Right hindlimb (tissue), 1 donor: ENCODE results near the gene SASH1.

ENCODE experiments used
- DNase-seq: peaks from one replicate; pipeline ENCODE4 v3.0.0-alpha.2; 2018

SASH1 gene

DNA sequence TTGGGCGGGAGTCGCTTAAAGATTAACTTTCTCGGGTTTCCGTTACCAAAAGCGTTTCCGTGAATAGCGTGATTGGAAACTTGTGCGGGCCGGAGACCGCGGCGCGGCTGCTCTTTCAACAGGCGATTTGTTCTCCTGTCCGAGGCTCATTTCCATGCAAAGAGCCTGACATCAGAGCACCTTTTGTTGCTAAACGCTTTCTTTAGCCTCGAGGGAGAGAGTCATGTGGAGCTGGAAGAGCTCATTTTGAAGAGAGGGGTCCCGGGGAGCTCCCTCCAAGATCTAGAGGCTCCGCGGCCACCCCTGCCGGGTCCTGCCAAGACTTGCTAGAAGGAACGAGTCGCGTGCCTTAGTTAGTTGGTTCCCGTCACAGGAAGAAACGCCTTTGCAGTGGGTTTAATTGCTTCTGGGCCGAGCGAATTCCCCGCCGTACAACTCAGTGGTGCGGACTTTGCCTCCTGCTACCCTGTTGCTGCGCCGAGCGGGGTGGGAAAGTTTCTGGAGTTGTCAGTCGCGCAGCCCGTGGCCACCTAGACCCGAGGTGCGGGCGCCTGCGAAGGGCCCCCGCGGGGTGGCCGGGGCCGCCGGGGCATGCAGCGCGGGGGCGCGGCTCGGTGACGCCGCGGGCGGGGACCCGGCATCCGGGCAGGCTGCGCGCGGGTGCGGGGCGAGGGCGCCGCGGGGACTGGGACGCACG, at the start of gene SASH1:
Gene SASH1 (plus strand): TSS at position 489 of the 697 bp plus-strand sequence. CDS start 230 bp downstream, outside the sequence.
- peak; percentile 73 for DNase-seq

DNA sequence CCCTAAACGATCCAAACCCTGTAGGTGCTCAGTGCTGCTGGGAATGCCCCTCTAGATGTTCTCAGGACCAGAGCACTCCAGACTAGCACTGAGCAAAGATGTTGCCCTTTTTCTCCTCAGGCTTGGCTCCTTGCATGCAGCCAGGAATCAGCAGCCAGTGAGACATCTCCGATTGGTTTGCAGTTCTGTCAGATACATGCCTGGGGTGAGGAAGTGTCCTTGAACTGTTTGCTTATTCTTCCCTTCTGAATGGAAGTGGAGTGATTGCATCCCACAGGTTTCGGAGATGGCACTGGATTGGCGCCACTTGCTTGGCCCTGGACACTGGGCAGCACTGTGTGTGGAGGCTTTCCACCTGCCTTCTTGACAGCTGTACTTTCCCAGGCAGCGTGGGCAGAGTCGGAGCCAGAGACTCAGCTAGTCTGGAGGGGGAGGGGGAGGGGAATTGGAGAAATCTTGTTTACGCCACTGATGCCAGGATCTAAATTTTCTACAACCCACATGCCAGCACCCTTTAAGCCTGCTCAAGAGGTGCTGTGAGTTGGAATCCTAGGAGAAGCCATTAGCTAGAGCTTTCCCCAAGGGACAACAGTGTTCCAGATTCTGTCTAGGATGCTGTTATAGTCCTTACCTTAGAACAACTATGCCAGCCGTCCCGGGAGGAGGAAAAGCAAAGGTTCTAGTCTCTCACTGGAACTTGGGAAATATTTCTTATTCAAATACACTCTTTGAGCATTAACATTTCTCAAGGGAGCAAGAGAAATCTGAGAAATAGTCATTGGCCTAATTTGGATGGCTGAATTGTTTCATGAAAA, 49.2 kb upstream of the SASH1 start:
- DNase-seq, result peak; percentile 38

DNA sequence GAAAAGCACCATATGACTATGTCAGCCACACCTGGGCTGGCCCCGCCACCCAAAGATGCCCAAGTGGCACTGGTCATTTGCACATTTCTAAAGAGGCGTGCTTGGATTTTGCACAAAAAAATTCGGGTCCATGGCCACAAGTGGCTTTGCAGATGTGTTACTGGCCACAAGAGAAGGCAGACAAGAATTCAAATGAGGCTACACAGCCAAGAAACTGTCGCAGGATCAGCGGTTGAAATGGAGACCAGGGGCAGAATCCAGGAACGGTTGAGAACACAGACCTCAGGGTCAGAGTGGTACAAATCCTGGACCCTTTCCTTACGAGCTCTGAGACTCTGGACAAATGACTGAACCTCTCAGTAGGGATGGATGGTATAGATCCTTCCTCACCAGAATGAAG, 48.6 kb upstream of the SASH1 start:
- no peak for DNase-seq

DNA sequence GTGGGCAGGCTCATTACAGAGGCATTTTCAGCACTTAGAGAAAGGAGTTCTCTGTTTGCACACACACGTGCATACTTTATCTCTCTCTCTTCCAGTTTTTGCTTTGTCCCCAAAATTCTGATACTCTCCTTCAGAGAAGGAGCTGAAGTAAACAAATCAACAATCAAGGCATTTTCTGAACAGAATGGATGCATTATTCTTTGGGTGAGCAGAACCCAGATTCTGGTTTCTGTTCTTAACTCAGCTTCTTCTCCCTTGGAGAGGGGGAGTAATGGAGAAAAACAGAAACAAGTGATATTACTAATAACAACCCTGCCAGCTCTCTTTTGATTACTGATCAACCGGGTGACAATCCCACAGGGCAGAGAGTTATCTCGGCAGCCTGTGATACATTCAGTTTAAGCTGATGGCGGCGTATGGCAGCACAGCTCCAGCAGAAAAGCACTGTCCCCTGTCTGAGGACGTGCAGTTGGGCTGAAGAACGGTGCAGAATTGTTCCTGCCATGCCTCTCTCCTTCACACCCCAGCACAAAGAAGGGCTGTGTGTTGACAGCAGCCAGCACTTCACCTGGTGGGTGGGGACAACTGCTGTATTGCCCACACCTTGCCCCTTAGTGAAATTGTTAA, 47.3 kb upstream of the SASH1 start:
- no peak for DNase-seq

DNA sequence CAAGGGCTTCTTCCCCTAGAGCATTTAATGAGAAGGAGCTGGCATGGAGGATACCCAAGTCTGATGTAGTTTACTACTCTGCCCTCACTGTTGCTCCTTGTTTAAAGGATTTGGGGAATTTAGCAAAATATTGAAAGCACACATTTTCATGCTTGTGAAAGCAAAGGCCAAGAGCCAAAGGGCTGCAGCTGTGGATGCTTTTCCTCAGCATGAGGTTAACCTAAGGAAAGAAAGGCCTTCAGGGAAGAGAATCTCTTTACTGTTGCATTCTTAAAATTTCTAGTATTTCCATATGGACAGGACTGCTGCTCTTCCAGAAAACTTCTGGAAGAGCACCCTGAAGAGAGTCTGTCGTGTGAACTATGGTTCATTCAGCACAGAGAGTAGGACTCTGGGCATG, 45.9 kb upstream of the SASH1 start:
- peak; percentile 67 for DNase-seq

DNA sequence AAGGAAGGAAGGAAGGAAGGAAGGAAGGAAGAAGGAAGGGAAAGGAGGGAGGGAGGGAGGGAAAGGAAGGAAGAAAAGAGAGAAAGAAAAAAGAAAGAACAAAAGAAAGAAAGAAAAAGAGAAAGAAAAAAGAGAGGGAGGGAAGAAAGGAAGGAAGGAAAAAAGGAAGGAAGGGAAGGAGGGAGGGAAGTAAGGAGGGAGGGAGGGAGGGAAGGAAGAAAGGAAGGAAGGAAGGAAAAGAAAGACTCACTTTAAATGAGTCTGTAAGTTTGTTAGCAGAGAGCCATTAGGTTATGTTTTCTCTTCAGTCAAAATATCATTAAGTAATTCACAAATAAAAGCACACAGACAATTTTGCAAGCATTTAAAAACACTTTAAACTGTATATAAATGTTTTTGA, 44.0 kb upstream of the SASH1 start:
- no peak for DNase-seq

DNA sequence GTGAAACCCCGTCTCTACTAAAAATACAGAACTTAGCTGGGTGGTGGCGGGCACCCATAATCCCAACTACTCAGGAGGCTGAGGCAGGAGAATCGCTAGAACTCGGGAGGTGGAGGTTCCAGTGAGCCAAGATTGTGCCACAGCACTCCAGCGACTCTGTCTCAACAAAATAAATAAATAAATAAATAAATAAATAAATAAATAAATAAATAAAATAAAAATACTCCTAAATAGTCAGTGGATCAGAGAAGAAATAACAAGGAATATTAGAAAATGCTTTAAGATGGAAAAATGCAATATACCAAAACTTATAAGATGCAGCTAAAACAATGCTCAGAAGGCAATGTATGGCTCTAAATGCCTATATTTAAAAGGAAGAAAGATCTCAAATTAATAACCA, 39.0 kb upstream of the SASH1 start:
- DNase-seq, result no peak

DNA sequence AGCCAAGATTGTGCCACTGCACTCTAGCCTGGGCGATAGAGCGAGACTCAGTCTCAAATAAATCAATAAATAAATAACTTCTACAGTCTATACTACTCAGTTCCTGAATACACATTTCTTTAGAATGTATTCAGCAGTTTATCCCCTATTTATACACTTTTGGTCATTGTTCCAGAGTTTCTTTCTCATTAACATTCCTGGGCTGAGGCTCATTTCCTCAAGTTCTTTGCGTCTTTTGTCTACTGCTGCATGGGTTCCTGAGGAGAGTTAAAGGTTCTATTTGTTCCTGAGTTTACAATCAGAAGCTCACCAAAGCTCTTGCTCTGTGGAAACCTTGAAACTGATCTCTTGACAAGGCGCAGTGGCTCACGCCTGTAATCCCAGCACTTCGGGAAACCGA, 37.7 kb upstream of the SASH1 start:
- DNase-seq, result no peak

DNA sequence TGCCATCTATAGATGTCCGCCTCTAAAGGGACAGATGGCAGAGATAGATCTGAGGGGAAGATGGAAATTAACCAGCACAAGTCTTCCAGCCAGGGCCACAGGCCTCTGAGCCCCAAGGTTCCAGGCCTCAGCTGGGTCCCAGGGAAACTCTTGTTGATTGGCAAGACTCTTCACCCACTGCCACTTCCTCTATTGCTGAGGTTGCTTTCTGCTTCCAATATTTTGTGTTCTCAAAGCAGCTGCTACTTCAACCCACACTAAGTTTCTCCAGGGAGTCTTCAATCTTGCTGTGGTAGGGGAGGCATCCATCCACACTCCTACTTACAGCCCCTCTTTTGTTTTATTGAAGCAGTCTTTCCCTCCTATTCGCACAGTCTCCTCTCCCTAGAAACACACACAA, 36.4 kb upstream of the SASH1 start:
- DNase-seq, result no peak

DNA sequence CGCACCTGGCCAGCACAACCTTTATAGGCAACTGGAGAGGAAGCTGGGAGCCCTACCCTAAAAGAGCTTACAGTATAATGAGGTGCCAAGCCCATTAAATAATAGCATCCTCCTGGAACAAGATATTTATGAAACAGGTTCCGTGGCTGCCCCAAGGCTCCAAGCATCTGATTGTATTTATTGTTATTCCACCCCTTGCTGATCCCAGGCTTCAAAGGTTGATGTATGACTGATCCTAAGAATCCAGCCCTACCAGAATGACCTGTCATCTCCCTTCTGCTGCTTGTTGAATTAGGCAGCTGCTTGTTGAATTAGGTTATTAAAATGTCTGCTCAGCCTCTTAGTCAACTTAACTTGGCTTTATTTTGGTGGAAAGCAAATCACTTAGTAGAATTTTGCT, 35.2 kb upstream of the SASH1 start:
- no peak for DNase-seq

DNA sequence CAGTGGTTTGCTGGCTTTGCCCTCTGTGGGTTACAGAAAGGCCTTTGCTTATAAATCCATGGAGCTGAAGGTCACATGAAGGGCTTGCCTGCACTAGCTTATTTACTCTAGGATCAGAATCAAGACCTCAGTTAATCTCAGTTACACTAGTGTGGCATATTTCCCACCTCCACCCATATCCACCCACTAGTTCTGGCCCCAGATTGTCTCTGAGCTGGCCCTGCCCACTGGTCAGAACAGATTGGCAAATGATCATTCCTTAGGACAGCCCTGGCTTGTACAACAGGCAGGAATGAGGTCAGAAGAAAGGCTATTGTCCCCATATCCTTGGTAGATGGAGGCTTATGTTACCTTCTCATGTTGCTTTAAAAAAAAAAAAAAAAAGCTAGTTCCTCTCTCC, 33.3 kb upstream of the SASH1 start:
- DNase-seq, result no peak

DNA sequence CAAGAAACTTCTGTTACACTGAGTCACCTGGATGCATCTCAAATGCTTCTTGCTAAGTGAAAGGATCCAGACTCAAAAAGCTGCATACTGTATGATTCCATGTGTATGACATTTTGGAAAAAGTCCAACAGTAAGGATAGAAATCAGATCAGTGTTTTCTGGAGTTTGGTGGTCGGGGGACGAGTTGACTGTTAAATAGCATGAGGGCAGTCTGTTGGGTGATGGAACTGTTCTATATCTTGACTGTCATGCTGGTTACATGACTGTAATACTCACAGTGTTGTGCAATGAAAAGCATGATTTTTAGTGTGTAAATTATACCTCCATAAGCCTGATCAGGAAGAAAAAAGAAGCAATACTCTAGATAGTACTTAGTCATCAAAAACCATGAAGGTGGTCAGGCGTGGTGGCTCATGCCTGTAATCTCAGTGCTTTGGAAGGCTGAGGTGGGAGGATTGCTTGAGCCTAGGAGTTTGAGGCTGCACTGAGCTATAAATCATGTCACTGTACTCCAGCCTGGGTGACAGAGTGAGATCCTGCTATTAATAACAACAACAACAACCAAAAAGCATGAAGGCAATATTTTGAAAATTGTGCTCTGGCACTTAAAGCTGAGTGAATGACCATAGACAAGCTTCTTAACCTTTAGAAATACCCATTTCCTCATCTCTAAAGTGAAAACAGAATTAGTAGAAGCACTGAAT, 30.5 kb upstream of the SASH1 start:
- DNase-seq, result no peak

DNA sequence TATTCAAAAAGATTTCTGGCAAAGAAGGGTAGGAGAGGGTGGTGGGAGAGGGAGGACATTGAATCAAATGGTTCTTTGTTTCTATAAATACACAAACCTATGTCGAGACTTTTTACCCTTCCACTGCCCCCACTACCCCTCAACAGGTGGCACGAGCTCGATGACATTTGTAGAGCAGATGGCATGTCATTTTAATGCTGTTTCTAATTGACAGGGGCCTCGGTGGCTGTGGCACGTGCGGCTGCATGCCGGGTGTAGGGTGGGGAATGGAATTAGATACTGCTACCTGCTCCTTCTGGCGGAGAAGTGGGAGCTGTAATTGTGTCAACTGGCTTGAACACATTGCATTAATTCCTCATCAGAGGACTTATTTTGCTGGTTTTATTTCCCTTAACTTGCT, 29.1 kb upstream of the SASH1 start:
- peak; percentile 46 for DNase-seq

DNA sequence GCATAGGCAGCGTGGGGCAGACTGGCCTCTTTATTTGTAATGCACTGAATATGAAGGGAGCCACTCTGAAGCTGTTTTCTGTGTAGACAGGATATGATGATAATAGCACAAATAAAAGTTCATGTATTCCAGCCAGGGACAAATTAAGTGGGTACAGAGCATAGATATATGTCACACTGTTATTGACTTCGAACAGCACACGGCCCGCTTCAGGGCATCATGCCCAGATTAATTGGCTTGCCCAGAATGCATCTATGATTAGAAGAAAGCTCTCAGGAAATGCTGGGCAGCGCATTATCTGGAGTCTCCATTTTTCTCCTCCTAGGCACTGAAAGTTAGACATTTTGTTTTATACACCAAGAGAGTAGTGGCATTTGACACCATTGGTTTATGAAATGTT, 26.3 kb upstream of the SASH1 start:
- DNase-seq, result no peak

DNA sequence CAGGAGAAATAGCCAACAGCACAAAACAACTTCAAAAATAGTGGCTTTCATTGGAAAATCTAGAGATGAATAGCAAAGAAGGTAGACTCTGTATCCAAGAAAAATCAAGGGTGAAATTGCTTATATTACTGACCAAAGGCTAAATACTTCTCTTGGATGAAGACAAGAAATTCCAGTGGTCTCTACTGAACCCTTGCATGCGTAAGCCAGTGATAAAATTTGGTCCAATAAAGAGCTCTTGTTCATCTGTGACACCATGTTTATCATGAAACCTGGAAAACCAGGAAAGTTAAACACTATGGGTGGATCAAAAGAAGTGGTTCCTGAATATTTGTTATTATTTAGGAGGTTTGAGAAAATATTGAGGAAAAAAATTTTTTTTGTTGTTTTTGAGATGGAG, 25.6 kb upstream of the SASH1 start:
- DNase-seq, result no peak

DNA sequence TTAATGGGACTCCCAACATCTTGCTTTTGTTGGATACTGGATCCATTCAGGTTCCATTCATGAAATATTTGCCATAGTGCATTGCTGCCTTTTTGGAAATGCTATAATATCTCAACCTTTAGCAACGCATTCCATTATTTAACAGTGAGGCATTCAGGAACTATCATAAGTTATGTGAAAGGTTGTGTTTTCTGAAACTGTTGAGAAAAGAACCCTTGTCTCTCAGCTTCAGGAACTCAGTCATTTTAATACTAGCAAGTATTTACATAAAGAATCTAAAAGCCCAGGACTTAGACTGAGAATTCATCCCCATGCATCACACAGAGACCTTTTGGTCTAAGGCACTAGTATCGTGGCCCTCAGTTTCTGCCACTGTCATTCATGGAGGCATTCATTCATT, 24.9 kb upstream of the SASH1 start:
- no peak for DNase-seq

DNA sequence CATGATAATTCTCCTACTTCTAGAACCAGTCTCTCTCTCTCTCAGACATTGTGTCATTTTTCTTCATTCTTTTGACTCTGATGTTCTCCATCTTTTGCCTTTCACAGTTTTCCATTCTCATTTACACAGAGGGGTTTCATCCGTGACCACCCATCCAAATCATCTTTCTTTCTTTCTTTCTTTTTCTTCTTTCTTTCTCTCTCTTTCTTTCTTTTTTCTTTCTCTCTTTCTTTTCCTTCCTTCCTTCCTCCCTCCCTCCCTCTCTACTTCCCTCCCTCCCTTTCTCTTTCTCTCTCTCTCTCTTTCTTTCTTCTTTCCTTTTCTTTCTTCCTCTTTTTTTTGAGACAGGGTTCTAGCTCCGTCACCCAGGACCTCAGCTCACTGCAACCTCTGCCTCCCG, 19.9 kb upstream of the SASH1 start:
- DNase-seq, result no peak

DNA sequence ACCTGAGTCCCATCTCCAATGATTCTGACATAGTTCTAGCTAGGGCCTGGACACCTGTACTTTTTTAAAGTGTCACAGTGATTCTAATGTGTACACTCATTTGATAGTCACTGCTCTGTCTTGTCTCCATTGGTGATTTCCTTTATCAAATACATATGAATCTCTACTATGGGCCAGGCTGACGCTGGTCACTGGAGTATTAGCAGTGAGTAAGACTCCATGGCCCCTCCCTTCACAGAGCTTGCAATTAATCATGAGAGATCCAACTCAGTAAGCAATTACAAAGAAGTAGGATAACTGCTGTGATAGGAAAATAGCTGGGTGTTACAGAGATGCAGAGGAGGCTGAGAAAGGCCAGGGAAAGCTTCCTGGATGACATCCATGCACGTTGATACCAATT, 19.3 kb upstream of the SASH1 start:
- no peak for DNase-seq

DNA sequence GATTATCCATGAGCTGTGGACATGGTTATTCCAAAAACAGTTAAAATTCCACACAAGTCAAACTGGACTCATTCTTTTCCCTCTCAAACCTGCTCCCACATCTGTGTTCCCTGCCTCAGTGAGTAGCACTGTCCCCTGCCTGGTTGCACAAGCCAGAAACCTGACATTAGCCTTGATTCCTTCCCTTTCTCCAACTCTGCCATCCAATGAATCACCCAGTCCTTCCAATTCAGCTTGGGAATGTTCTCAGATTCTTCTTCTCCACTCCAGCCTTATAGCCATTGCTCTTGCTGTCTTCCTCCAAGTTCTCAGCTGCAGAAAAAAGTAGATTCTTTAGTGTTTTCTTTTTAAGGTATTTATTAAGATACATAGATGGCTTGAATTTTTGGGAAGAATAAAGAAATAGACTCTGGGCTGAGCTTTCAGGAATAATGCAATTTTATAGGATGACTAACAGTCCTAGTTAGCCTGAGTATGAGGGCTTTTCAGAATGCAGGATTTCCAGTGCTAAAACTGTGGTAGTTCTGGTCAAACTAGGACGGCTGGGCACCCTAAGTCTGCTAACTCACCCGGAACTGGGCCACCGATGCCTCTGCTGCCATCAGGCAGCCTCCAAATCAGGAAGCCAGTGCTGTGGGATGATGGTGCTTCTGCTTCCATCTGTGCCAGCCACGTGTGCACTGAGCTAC, 18.2 kb upstream of the SASH1 start:
- no peak for DNase-seq

DNA sequence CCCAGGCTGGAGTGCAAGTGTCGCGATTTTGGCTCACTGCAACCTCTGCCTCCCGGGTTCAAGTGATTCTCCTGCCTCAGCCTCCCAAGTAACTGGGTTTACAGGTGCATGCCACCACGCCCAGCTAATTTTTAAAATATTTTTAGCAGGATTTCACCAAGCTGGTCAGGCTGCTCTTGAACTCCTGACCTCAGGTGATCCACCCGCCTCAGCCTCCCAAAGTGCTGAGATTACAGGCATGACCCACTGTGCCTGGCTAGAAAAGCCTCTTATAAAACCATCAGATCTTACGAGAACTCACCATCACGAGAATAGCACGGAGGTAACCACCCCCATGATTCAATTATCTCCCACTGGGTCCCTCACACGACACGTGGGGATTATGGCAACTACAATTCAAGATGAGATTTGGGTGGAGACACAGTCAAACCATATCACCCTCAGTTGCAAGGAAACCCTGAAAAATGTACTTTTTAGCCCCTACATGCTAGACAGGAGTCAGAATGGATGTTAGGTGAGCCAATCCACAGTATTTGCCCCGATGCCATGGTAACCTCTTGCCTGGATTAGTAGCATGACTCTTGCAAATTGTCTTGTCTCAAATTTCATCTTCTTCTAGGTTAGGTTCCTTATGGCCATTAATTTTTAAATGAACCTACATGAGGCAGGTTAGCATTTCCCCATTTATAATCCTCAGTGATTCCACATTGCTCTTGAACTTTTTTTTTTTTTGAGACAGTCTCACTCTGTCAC, 17.1 kb upstream of the SASH1 start:
- no peak for DNase-seq

DNA sequence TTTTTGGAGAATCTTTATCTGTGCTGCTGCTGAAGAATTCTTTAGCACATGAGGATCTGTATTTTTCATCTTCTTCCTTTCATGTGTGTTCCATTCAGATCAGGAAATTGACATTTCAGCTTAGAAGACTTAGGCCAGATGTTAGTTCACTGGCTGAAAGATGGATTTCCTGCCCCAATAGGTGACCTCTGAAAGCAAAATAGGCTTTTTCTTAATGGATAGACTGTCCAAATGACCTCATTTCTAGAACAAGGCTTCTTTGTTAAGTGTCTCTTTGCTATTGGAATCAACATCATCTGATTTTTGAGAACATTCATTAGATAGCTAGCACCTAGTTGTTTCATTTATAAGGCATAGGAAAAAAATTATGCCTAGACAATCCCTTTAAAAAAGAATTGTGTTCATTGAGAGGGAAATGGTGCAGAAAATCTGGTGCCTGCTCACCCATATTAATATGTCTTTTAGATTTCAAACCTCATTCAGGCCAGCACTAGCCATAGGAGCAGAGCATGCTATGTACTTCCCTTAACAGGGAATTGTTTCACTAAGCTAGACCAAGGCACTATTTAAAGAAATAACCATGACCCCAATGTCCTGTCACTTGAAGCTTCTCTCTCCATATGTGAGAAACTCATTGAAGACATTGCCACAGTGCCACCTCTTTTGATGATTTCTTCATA, 13.6 kb upstream of the SASH1 start:
- no peak for DNase-seq
